Muscle of leg (tissue), 11 donors: ENCODE results near the gene THG1L. TPM values are rescaled to one million over a fixed set of nuclear protein-coding genes. Genes with fewer than 3 reads are reported as not detected.

ENCODE experiments used
- DNase-seq: peaks from one replicate; pipeline ENCODE4 v3.0.0; 2013
- H3K27ac ChIP-seq: one replicate; pipeline ENCODE4 v1.5.1; 2013; ENCODE audit warnings: mild to moderate bottlenecking, low read length, control low read depth
- H3K27me3 ChIP-seq: one replicate; pipeline ENCODE4 v1.6.1; 2013; ENCODE audit warnings: low read length; ENCODE audit not compliant: control insufficient read depth, insufficient read depth
- H3K36me3 ChIP-seq: one replicate; pipeline ENCODE4 v1.6.1; 2013; ENCODE audit warnings: low read length; ENCODE audit not compliant: control insufficient read depth, insufficient read depth
- H3K4me1 ChIP-seq: one replicate; pipeline ENCODE4 v1.6.1; 2013; ENCODE audit warnings: low read length; ENCODE audit not compliant: control insufficient read depth, insufficient read depth
- H3K4me3 ChIP-seq: one replicate; pipeline ENCODE4 v1.5.1; 2013; ENCODE audit warnings: low read length, control low read depth
- H3K9me3 ChIP-seq: replicated peaks from 2 replicates; pipeline ENCODE4 v1.6.1; 2013; ENCODE audit warnings: low read depth, low read length; ENCODE audit not compliant: control insufficient read depth
- WGBS: methylation state at CpG from one replicate; pipeline ENCODE4 v1.1.5; 2013; ENCODE audit warnings: missing lambda C conversion rate; ENCODE audit not compliant: insufficient coverage; 5-methylcytosine and 5-hydroxymethylcytosine counted together
- polyA plus RNA-seq, 8 donors: library from polyadenylated mRNA; unstranded; fragments of 120-200 nt; gene quantifications; one replicate each; pipeline versions ENCODE4 v1.2.1 to v1.2.3, GENCODE V29; 2013; ENCODE audit warnings: inconsistent platforms in 1 of 8, low replicate concordance in 1 of 8; ENCODE audit not compliant: insufficient read length in 8 of 8, insufficient read depth in 1 of 8
- total RNA-seq: library from RNA; stranded (reverse); fragments of 120-200 nt; gene quantifications from one replicate; pipeline ENCODE4 v1.2.4, GENCODE V29; 2013

The THG1L gene
- total and polyA plus RNA-seq, 9 donors, result 22.1 to 31.5 (median 28.0) TPM

DNA sequence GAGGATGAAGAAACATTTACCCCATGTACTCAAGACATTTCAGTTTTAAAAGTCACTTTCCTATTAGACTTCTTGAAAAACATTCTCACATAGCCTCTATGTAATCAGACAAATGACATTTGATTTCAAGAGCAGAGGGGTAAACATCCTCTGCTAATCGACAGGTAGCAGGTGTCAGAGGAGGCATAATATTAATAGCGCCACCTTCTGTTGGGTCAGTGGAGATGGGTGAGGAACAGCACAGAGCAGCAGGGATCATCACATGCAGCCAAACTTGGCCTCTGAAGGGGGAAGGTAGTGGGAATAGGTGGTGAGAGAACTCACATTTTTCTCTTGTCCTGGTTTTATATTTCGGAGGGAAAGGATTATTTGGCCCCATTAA is 9.0 kb downstream of the THG1L start:
- Histone ChIP-seq H3K9me3 (no peaks in the 10 kb centered on the region), H3K27ac (no peak overlapping the region), H3K4me3 (no peak overlapping the region), H3K36me3 (peaks cover 11% of the 10 kb centered on the region), H3K27me3 (no peaks in the 10 kb centered on the region), H3K4me1 (peaks cover 6% of the 10 kb centered on the region)
- DNase-seq, result no peak
- WGBS, result 58% methylated on average over 3 of the region's 3 CpGs

DNA sequence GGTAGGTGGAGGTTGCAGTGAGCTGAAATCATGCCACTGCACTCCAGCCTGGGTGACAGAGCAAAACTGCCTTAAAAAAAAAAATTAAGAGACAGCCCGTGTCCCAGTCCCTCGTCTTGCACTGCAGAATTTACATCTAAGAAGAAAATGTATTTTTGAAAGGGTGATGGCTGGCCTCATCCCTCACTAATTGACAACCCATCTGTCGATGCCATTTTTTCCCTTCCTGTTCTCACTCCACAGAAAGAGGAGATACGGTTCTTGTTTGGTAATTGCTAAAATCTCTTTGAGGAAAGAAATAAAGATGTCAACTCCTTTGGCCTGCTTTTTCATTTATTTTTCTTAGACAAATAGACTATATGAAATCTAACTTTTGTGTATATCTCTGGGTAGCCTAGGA is 9.9 kb downstream of the THG1L start:
- H3K4me1 ChIP-seq, result peaks cover 6% of the 10 kb centered on the region
- peaks cover 9% of the 10 kb centered on the region for H3K36me3 ChIP-seq
- H3K27ac ChIP-seq, result no peak overlapping the region
- H3K9me3 ChIP-seq, result no peaks in the 10 kb centered on the region
- DNase-seq, result no peak
- no CpG with 5 or more reads among the region's 4 CpGs for WGBS
- no peak overlapping the region for H3K4me3 ChIP-seq
- no peaks in the 10 kb centered on the region for H3K27me3 ChIP-seq

GRCh38 chr5:157743163-157744050 is 12.2 kb downstream of the THG1L start, which contains the start of gene LSM11:
Gene LSM11 (plus strand): TSS chr5:157743712. CDS start chr5:157743751, 39 bp downstream.
- no peak within 1 kb of the TSS for H3K27ac ChIP-seq

DNA sequence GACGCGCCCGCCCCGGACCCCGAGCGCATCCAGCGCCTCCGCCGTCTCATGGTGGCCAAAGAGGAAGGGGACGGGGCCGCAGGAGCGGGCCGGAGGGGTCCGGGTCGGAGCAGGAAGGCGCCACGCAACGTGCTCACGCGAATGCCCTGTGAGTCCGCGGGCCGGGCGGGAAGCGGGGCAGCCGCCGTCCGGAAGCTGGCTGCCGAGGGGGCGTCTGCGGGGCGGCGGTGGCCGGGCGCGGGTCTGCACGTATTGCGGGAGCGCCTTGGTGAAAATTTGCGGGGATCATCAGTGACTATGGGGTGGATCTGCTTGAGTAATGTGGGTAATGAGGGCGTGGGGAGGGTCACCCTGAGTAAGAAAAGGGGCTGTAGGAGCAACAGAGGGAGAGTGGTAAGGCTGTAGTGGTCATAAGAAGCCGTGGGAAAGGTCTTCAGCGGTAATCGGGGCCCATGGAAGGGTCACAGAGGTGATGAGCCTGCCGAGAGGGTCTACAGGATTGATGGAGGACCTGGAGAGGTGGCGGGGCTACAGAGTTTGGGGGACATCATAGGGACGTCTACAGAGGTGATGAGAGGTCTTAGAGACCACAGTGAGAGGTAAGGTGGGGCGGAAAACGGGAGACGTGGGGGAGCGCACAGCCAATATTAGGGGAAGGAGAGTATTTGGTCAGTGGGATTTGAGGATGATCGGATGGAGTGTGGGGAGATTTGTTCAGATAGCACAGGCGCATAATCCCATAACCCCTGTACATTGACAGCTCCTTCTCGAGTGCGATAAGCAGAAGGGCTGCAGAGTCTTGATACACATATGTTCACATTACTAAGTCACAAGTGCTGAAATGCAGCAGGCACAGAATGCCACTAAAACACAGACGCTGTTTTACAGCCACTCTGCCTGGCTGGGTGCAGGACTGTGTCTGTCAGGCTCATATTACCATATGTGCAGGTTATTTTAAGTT is 13.1 kb downstream of the THG1L start:
- 1% methylated on average over 48 of the region's 56 CpGs for WGBS

More at GRCh38 chr5:157743163-157744050, 12.2 kb downstream of the THG1L start, which contains the start of gene LSM11:
- H3K27me3 ChIP-seq, result no peaks in the 10 kb centered on the region
- H3K4me1 ChIP-seq, result peaks cover 6% of the 10 kb centered on the region
- H3K9me3 ChIP-seq, result no peaks in the 10 kb centered on the region
- H3K4me3 ChIP-seq, result peak within 1 kb of the TSS; percentile 54
- DNase-seq, result peak; percentile 92
- 0% methylated on average over 78 of the region's 79 CpGs for WGBS
- H3K36me3 ChIP-seq, result peaks cover 6% of the 10 kb centered on the region

GRCh38 chr5:157745041-157745456 is 13.8 kb downstream of the THG1L start:
- no peak for DNase-seq
- Histone ChIP-seq H3K4me3 (no peak overlapping the region), H3K36me3 (peaks cover 2% of the 10 kb centered on the region), H3K27ac (no peak overlapping the region), H3K9me3 (no peaks in the 10 kb centered on the region), H3K4me1 (peaks cover 6% of the 10 kb centered on the region), H3K27me3 (no peaks in the 10 kb centered on the region)
- 100% methylated on average over 1 of the region's 4 CpGs for WGBS

More for the DNA sequence above, 13.1 kb downstream of the THG1L start:
- Histone ChIP-seq H3K9me3 (no peaks in the 10 kb centered on the region), H3K27ac (no peak overlapping the region), H3K27me3 (no peaks in the 10 kb centered on the region), H3K4me3 (peak overlapping the region; percentile 54), H3K4me1 (peaks cover 6% of the 10 kb centered on the region), H3K36me3 (peaks cover 4% of the 10 kb centered on the region)
- peak; percentile 32 for DNase-seq

DNA sequence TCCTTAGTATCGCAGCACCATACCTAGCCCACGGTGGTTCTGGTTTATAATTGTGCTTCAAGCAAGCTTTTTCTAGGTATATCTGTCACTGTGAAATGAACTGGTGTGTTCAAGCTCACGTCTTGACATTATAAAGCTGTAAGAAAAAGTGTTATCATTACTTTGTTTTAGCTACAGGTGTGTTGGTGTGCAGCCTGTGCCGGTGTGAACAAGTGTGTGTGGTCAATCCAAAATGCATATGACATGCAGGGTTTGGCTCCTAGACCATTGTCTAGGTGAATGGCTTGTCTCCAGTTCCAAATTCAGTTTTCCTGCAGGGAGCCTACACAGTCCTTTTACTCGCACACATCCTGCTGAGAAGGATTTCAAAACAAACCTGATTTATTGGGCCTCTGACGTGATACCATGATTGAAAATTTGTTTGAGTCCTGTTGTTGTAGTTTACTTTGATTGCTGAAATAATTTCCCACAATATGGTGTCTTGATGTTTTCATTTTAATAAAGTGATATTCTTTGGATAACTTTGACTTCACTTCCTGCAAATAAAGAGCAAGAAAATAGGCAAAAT is 16.0 kb downstream of the THG1L start:
- H3K4me3 ChIP-seq, result no peak overlapping the region
- no peak for DNase-seq
- no peaks in the 10 kb centered on the region for H3K27me3 ChIP-seq
- 83% methylated on average over 2 of the region's 6 CpGs for WGBS
- H3K36me3 ChIP-seq, result peaks cover 3% of the 10 kb centered on the region
- H3K27ac ChIP-seq, result no peak overlapping the region
- H3K4me1 ChIP-seq, result peaks cover 6% of the 10 kb centered on the region
- no peaks in the 10 kb centered on the region for H3K9me3 ChIP-seq

- no peaks in the 10 kb centered on the region for H3K9me3 ChIP-seq
- H3K4me1 ChIP-seq, result peaks cover 6% of the 10 kb centered on the region
- 100% methylated on average over 1 of the region's 8 CpGs for WGBS
- no peak overlapping the region for H3K27ac ChIP-seq
- no peak overlapping the region for H3K4me3 ChIP-seq
- H3K36me3 ChIP-seq, result peaks cover 7% of the 10 kb centered on the region
- peak; percentile 27 for DNase-seq
- no peaks in the 10 kb centered on the region for H3K27me3 ChIP-seq
Measured at GRCh38 chr5:157747766-157748700, 16.8 kb downstream of the THG1L start.

DNA sequence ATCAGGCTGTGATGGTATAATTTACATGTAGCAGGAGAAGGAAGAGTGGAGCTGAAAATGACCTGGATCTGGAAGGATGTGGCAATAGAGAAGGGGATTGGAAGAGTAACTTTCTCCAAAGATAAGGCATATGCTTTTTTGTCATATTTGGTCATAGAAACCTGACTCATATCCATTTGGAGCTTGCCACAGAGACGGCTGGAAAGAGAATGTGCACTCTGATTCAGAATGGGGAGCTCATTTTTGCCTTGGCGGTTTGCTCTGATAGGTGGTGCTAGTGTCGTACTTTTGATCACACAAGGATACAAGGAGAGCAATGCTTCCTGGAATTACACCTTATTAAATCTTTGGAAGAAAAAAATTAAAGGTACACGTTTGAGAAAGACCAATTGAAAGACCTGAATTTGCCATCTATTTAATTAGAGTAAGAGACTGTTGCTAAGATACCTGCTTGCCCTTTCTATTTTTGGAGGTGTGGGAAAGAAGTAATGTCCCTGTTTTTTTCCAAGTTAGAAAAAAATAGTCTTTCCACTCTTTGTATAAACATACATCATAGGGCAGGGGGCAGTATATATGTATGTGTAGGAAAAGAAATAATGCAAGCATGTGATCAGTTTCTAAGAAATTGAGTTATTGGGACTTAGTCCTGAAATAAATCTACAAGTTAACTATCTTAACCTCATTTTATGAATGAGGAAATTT is 17.7 kb downstream of the THG1L start:
- Histone ChIP-seq H3K9me3 (no peaks in the 10 kb centered on the region), H3K4me3 (no peak overlapping the region), H3K4me1 (peaks cover 6% of the 10 kb centered on the region), H3K27me3 (no peaks in the 10 kb centered on the region), H3K36me3 (peaks cover 10% of the 10 kb centered on the region), H3K27ac (no peak overlapping the region)
- WGBS, result no CpG with 5 or more reads among the region's 4 CpGs
- no peak for DNase-seq

- peaks cover 12% of the 10 kb centered on the region for H3K36me3 ChIP-seq
- no peak overlapping the region for H3K27ac ChIP-seq
- H3K4me3 ChIP-seq, result no peak overlapping the region
- H3K27me3 ChIP-seq, result no peaks in the 10 kb centered on the region
- peaks cover 4% of the 10 kb centered on the region for H3K4me1 ChIP-seq
- no peak for DNase-seq
- H3K9me3 ChIP-seq, result no peaks in the 10 kb centered on the region
- WGBS, result 80% methylated on average over 1 of the region's 11 CpGs
Measured at GRCh38 chr5:157749462-157749799, 18.2 kb downstream of the THG1L start.
